Smooth muscle cell of trachea (primary cell): ENCODE measurements around the gene GNPDA2. TPM values are rescaled to one million over a fixed set of nuclear protein-coding genes. Genes with fewer than 3 reads are reported as not detected.

Source experiments
- total RNA-seq: library from RNA; depleted of rRNA; stranded (reverse); fragments of >200 nt; gene quantifications from 2 replicates; pipeline ENCODE4 v1.2.1, GENCODE V29; 2014

GNPDA2 gene
- total RNA-seq, result 19.7 and 36.8 TPM in 2 replicates

DNA sequence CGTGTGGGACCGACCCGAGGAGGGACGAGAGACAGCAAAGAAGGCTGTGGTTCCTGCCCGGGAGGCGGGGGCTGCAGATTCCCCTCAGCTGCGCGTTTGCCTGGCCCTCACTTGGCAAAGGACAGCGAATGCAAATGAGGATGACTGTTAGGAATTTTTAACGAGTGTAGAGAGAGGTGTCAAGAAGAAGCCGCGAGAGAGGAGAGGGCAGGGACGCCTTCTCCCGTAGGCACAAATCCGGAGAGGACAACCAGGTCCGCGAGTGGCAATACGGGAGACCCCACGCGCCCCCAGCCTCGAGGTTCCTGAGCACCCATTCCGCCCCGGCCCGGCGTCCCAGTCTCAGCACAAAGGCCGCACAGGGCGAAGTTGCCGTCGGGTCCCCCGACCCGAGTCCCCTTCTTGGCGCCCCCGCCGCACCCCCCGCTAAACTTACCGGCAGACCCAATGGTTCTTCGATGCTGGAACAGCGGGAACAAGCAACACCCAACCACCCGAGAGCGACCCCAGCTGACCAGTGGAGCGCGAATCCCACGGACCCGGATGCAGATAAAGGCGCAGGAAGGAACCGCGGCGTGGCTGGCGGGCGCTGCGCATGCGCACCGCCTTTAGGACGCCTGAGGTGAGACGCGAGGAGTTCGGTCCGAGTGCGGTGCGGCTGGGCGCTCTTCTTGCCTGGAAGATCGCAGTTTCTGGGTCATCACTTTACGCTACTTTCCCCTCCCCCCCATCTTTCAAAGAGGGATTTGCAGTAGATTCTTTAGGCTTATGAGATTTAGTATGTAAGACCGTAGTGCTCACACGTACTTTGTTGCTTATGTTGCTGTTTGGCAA is at the start of gene GNPDA2:
Gene GNPDA2 (minus strand): TSS at position 519 of the 834 bp plus-strand sequence. CDS start 4,349 bp downstream, outside the sequence.

DNA sequence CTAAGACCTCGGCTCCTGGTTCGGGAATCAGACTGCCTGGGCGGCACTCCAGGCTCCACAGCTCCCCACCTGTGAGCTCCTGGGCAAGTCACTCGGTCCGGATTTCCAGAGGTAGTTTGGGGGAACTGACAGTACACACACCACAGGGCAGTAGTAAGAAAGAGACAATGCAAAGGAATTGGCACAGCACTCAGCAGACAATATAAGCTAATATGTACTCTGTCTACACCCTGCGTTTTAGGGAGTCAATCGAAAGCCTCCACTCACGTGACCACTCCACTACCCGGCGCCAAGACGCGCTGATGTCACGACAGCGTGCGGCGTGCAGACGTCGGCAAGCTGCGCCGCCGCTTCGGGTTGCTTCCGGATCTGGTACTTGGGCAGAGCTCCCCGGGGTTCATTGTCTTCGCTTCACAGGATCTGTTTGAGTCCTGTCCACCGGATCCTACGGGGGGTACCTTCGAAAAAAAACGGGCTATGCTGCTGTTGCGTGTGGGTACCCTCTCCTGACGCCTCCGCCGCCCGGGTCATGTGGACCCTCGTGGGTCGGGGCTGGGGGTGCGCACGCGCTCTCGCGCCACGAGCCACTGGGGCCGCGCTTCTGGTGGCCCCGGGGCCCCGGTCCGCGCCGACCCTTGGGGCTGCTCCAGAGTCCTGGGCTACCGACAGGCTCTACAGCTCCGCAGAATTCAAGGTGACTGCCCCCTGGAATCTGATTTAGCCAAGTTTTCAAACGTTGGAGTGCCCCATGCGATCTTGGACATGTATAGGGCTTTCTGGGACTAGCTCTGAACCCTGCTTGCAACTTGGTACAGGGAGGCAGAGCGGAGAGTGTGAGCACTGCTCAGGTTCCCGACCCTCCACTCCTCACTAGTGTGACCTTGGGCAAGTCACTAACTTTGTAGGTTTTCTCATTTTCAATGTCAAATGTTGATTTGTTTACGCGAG is 48.0 kb downstream of the GNPDA2 start, which contains the start of gene GUF1:
Gene GUF1 (plus strand): TSS at position 327 of the 948 bp plus-strand sequence. CDS start 203 bp downstream, at position 530.

Other genes starting within 250 kb of the GNPDA2 start
- gene YIPF7, start 74.9 kb downstream of the GNPDA2 start, total RNA-seq, result not detected in 2 replicates
- 12.2 and 15.3 TPM in 2 replicates for gene GUF1, start 48.1 kb downstream of the GNPDA2 start, total RNA-seq